ENCODE measurements around the gene TMEM92.

The TMEM92 gene

DNA sequence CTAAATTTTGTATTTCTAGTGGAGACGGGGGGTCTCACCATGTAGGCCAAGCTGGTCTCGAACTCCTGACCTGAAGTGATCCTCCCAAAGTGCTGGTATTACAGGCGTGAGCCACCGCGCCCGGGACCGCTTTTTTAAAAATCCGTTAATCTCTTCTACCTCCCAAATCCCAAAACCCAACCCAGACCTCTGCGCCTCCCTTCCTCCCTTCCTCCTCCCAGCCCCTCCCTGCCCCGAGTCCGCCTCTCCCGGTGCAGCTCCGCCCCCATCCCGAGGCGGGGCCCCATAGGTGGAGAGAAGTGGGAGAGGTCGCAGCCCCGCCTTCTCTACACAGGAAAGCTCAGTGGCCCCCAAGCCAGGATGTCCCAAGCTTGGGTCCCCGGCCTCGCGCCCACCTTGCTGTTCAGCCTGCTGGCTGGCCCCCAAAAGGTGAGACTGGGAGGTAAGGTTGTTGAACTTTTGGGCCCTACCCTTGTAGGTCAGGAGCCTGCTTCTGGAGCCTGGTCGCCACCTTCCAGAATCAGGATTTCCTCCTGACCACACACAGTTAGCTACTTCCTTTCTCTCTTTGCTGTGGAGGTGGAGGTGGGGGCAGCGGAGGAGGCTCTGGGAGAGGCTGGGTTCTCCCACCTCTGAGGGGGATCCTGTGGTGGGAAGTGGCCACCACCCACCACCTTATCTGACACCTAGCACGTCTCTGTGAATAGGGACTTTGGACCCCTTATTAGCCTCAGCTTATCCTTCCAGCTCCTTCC is at the start of gene TMEM92:
TMEM92 (plus strand) TSS at position 325 of the 755 bp plus-strand sequence; CDS start at position 361, 36 bp downstream.
- no peak for DNase-seq (ENCODE audit: low spot score)

DNA sequence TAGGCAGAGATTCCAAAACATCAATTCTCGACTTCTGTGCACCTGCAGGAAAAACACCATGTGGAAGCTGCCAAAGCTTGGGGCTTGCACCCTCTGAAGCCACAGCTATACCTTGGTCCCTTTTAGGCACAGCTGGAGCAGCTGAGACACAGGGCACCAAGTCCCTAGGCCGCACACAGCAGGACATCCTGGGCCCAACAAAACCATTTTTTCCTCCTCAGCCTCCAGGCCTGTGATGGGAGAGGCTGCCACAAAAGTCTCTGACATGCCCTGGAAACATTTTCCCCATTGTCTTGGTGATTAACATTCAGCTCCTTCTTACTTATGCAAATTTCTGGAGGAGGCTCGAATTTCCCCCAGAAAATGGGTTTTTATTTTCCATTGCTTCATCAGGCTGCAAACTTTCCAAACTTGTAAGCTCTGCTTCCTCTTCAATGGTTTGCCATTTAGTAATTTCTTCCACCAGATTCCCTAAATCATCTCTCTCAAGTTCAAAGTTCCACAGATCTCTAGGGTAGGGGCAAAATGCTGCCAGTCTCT is 48.5 kb upstream of the TMEM92 start:
- DNase-seq (ENCODE audit: low spot score), result no peak

DNA sequence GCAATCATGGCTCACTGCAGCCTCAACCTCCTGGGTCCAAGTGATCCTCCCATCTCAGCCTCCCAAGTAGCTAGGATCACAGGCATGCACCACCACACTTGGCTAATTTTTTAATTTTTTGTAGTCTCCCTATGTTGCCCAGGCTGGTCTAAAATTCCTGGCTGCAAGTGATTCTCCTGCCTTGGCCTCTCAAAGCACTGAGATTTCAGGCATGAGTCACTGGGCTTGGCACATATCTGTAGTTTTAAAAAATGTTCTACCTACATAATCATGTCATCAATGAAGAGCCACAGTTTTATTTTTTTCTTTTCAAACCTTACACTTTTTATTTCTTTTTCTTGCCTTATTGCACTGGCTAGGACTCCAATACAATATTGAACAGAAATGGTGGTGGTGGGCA is 39.7 kb upstream of the TMEM92 start:
- no peak for DNase-seq (ENCODE audit: low spot score)

DNA sequence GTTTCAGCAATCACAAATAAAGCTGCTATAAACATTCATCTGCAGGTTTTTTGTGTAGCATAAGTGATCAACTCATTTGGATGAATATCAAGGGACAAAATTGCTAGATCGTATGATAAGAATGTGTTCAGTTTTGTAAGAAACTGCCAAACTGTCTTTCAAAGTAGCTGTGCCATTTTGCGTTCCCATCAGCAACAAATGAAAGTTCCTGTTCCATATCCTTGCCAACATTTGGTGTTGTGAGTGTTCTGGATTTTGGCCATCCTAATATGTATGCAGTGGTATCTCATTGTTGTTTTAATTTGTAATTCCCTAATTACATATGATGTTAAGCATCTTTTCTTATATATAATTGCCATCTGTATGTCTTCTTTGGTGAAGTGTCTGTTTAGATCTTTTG is 36.4 kb upstream of the TMEM92 start:
- DNase-seq (ENCODE audit: low spot score), result no peak

DNA sequence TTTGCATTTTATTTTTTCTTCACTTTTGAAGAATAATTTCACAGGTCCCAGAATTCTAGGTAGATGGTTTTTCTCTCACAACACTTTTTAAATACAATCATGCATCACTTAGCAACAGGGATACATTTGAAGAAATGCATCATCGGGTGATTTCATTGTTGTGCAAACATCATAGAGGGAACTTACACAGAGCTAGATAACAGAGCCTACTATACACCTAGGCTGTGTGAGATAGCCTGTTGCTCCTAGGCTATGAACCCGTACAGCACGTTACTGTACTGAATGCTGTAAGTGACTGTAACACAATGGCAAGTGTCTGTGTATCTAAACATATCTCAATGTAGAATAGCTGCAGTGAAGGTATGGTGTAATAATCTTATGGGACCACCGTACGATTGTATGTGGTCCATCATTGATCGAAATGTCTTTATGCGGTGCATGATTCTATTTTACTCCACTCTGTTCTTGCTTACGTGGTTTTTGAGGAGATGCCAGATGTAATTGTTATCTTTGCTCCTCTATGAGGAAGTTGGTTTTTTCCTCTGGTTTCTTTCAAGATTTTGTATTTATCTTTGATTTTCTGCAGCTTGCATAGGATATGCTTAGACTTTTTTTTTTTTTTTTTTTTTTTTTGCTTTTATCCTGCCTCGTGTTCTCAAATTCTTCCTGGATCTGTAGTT is 35.5 kb upstream of the TMEM92 start:
- no peak for DNase-seq (ENCODE audit: low spot score)

DNA sequence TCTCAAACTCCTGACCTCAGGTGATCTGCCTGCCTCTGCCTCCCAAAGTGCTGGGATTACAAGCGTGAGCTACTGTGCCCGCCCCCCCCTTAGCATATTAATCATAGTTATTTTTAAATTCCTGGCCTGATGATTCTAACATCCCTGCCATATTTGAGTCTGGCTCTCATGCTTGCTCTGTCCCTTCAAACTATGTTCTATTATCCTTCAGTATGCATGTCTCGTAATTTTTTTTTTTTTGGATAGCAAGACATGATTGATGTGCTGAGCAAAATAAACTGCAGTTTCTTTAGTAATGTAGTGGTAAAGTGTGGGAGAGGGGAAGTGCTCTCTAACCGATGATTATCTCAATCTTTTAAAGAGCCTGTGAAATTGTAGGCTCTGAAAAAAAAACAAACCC is 34.3 kb upstream of the TMEM92 start:
- DNase-seq (ENCODE audit: low spot score), result no peak

DNA sequence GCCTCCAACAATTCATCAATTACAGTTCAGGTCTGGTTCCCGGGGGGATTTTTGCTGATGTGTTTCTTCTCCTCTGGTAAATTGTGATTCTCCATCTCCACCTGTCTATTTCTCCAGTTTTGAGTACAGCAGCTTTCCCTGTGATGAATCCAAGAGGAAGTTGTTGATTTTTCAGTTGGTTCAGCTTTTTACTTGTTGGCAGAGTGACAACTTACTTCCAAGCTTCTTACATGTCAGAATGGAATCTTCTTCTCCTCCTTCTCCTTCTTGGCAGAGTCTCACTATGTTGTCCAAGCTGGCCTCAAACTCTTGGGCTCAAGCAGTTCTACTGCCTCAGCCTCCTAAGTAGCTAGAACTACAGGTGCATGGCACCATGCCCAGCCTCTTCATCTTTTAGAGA is 33.4 kb upstream of the TMEM92 start:
- DNase-seq (ENCODE audit: low spot score), result no peak

DNA sequence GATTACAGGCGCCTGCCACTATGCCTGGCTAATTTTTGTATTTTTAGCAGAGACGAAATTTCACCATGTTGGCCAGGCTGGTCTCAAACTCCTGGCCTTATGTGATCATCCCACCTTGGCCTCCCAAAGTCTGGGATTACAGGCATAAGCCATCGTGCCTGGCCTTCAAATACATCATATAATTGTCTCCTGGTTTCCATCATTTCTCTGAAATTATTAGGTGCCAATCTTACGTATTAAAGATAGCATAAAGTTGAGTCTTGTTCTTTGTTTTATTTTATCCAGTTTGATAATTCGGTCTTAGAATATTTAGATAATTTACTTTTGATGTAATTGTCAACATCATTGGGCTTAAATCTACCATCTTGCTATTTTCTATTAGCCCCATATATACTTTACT is 32.8 kb upstream of the TMEM92 start:
- DNase-seq (ENCODE audit: low spot score), result no peak

DNA sequence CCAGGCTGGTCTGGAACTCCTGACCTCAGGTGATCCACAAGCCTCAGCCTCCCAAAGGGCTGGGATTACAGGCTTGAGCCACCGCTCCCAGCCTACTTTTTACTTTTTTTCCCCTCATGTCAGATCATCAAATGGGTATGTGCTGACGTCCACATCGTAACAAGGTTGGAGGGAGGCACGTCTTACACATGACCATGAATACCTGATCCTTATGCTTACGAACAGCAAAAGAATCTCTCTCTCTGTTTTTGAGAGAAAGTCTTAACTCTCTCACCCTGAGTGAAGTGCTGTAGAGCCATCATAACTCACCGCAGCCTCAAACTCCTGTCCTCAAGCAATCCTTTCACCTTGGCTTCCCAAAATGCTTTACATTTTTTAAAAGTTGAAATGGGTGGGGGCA is 29.5 kb upstream of the TMEM92 start:
- DNase-seq (ENCODE audit: low spot score), result no peak

DNA sequence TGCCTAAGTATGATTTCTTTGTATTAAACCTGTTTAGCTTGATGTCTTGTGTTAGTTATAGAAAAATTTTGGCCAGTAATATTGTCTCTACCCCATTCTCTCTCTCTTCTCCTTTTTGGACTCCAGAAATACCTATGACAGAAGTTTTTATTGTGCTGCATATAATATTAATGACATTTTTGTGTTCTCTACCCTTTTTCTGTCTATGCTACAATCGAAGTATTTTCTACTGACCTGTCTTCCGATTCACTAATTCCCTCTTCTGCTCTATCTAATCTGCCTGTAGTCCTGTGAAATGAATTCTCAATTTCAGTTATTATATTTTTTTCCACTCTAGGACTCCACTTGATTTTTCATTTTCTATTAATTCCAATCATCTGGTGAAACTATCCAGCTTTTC is 26.0 kb upstream of the TMEM92 start:
- DNase-seq (ENCODE audit: low spot score), result no peak

DNA sequence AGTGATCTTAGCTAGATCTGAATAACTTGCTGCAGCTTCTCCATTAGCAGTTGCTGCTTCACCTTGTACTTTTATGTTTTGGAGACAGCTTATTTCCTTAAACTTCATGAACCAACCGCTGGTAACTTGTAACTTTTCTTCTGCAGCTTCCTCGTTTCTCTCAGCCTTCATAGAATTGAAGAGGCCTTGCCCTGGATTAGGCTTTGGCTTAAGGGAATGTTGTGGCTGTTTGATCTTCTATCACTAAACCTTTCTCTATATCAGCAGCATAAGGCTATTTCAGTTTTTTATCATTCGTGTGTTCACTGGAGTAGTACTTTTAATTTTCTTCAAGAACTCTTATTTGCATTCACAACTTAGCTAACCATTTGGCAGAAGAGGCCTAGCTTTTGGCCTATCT is 21.5 kb upstream of the TMEM92 start:
- DNase-seq (ENCODE audit: low spot score), result no peak

DNA sequence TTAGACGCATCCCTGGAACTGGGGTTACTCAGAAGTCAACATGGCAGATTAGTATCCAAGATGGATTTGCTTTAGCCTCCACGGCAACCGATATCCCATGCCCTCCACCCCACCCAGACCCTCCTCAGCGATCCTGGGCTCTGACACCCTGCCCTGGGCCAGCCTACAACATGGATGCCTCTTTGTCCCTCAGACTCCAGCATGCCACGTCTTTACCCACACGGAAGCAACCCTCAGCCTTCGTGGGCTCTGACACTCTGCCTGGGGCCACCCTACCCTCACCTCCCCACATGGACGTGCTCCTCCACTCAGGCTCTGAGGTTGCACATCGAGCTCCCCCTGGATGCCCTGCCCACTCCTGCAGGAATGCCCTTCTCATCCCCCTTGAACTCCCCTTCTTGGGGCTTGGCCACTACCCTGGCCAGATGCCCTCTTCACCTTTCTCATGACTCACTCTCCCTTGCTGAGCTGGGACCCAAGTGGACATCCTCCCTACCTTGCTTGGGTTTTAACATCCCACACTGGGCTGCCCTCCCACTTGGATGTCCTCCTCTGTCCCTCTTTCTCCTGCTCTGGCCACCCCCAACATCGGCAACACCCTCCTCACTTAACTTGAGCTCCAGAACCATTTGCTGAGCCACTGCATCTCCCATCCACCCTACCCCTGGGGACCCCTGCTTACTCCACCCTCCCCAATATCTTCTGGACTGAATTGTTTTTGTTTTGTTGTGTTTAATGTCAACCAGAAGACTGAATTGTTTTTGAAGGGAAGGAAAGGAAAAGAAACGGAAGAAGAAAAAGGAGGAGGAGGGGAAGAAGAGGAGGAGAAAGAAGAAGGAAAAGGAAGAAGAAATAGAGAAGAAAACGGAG is 18.3 kb upstream of the TMEM92 start:
- DNase-seq (ENCODE audit: low spot score), result no peak

DNA sequence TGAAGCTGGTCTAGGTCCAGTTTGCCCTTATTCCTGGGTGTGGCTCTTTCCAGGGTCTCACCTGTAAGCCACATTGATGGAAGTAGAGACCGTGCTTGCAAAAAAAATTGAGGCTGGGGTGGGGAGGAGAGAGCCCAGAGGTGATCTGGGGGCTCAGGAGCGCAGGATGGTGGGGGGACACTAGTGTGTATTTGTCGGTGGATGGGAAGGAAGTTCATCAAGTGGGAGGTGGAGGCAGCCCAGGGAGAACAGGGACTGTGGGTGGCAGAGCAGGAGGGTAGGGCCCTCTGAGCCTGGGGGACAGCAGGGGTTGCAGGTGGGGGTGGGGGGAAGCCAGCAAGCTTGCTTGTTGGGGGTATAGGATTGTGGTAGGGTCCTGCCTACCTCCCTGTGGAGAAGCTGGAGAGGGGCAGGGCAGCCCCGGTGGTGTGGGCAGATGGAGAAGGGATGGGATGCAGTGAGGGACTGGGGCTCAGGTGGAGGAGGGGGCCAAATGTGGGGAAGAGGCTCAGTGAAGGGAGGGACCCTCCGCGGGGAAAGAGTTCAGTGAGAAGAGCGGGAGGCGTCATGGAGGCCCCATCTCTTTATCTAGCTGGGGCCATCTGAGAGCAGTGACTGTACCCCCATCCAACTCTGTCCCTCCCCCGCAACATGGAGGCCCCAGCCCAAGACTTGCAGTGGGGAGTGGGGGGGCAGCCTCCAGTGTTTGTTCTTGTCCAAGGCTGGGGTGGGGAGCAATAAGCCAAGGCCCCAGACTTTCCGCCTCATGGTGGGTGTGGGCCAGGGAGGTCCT is 17.2 kb upstream of the TMEM92 start:
- DNase-seq (ENCODE audit: low spot score), result no peak

DNA sequence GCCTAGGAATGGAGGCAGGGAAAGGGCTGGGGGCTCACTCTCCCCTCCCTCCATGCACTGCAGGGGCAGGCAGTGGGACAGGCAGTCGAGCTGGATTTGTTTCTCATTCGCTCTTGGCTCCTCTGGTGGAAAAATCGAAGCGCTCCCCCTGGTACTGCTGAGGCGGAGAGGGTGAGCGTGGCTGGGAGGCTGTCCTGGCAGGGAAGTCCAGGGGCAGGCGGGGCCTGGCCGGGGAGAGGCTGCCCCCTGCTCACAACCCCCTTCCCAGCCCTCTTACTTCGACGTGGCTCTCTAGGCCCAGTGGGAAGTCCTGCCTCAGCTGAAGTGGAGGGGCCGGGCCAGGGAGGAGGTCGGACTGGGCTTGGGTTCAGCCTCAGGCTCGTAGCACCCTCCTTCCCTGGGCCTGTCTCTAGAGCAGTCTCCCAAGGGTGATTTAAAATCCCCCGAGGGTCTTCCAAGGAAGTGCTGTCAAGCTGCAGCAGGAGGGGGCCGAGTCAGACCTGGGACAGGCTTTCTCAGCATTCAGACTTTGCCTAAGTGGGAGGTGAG is 16.5 kb upstream of the TMEM92 start:
- DNase-seq (ENCODE audit: low spot score), result no peak

DNA sequence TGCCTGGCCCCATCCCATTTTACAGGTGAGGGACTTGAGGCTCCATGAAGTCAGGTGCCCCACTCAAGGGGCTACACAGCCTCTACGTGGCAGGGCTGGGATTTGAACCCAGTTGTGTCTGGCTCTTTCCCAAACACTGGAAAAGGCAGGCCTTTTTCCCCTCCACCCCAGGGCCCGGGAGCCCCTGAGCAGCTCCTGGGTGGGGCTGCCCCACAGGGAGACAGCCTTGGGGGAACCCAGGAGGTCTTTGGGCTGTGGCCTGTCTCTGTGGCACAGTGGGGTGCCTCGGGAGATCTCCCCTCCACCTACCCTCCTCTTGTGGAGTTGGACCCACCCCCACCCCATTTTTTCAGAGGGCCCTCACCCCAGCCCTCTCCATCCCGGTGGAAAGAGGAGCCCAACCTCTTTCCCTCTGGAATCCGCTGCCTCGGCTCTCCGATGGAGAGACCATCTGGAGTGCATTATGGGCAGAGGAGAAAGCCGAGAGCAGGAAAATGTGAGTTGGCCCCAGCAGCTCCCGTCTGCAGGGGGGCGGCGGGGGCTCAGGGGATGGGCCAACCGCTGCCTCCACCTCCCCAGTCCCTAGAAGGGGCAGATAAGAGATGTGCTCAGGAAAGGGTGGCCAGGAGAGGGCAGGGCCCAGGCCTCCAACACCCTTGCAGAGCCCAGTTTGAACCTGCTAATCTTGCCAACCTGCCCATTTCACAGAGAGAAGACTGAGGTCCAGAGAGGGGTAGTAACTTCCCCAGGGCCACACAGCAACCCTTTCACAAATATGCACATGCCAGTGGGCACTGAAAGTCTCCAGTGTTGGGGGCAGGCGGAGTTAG is 15.4 kb upstream of the TMEM92 start:
- DNase-seq (ENCODE audit: low spot score), result no peak

DNA sequence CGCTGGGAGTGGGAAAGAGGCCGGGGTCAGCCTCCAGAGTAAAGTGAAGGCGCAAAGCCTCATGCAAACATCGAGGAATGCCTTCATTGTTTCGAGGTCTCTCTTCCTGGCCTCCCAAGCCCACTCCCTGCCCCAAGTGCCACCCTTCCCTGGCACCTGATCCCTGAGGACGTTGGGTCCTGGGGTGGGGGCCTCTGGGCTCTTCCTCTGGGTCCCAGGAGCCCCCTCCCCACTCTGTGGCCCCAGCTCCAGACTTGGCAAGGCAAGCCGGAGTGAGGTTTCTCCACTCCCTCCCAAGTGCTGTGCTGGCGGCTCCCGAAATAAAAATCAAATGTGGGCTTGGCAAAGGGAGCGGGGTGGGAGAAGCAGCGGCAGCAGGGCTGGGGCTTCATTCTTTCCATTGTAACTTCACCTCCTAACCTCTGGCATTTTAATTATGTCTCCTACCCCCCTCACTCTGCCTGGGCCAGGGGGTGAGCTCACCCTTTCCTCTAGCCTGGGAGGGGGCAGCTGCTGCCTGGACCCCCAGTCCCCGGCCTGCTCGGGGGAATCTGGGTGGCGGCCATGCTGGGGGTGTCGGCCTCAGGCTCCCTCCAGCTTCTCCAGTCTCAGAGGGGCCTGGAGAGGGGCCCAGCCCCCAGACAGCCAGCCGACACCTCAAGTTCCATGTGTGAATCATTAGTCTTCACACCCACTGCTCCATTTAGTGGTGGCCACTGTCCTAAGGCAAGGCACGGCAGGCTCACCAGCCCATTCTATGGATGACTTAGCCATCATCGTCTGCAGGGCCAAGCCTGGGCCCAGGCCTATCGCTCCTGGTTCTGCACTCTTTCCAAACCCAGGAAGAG is 14.6 kb upstream of the TMEM92 start:
- no peak for DNase-seq (ENCODE audit: low spot score)

DNA sequence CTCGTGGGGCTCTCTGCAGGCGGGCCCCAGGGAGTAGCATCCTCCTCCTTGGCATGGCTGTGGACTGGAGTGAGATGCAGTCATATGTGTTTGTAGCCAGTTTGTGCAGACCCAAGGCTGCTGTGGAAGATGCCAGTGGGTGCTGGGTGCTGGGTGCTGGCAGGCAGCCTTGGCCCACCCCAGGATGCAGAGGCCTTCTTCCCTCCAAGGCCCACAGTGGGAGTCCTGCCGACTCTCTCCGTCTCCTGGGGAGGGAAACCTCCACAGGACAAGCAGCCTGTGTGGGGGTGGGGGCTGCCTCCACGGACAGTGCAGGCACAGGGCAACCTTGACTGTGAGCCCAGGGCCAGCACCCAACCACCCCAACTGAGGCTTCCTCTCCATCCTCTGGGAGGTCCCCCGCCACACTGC is 13.8 kb upstream of the TMEM92 start:
- no peak for DNase-seq (ENCODE audit: low spot score)

DNA sequence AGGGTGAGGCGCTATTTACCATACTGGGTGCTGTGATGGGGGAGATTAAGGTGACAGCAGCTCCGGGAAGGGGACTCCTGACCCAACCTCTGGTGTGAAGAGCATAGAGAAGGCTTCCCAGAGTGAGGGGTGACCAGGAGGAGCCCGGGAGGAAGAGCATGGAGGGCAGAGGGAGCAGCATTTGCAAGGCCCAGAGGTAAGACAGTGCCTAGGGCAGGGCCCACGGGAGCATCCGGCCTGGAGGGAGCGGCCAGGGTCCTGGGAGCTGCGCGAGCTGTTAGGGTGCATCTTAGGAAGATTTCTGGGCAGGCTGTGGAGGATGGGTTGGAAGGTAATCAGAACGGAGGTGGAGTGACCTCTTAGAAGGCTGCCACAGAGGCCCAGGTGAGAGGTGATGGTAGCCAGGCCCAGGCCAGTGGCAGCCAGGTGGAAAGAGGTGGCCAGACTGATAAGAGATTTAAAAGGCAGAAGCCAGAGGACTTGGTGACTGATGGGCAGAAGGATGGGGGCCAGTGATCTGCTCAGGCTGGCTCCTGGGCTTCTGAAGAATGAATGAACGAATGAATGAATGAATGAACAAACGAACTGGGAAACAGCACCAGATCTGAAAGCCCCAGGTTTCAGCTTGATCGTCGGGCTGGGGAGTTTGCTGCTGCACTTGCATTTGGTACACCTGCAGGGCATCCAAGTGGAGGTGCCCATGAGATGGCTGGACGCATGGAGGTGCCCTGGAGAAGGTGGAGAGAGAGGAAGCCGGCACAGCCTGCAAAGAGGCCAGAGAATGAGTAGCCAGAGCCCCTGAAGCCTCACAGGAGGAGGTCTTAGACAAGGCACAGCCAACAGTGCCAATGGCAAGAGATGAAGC is 13.0 kb upstream of the TMEM92 start:
- DNase-seq (ENCODE audit: low spot score), result no peak
